ENCODE measurements around the gene CFD. TPM values are rescaled to one million over a fixed set of nuclear protein-coding genes. Genes with fewer than 3 reads are reported as not detected.
"Not testable (repeated sequence)": the region's sequence is repeated elsewhere in the genome, so short reads cannot be mapped to it uniquely, and the experiment has no call there.

The CFD gene
- total RNA-seq, 3 donors from 2014 or later = 43.1 to 209 (median 110) TPM

DNA sequence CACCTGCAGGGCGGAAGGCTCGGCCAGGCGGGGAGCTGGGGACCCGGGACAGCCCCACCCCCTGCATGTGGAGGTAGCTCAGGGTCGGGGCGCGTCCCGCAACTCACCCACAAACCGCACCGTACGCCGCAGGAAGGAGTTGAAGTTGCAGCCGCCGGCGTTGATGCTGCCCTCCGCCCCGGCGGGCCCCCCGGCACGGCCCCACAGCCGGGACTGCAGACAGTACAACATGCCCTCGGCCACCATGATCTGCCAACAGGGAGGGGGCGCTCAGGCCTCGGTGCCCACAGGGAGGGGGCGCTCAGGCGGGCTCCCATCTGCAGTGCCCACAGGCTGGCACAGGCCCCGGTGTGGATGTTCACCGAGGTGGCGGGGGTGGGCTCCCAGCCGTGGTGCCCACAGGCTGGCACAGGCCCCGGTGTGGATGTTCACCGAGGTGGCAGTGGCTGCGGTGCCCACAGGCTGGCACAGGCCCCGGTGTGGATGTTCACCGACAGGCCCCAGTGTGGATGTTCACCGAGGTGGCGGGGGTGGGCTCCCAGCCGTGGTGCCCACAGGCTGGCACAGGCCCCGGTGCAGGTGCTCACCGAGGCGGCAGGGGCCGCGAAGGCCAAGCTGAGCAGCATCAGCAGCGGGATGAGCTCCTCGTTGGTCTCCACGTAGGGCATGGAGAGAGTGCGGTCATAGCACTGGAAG, 44.2 kb upstream of the CFD start:
- no peaks in the 10 kb centered on the region for H3K9me3 ChIP-seq
- intact Hi-C loops (cut with DNase I, micrococcal nuclease) = no loop called here
- no peak overlapping the region for H3K4me3 ChIP-seq
- DNase-seq (no peak), ATAC-seq (peak; percentile 5)
- H3K4me1 ChIP-seq (ENCODE audit: low read depth) = no peaks in the 10 kb centered on the region
- H3K36me3 ChIP-seq (ENCODE audit: low read depth) = peaks cover 6% of the 10 kb centered on the region
- TF ChIP-seq, protein P1, sequence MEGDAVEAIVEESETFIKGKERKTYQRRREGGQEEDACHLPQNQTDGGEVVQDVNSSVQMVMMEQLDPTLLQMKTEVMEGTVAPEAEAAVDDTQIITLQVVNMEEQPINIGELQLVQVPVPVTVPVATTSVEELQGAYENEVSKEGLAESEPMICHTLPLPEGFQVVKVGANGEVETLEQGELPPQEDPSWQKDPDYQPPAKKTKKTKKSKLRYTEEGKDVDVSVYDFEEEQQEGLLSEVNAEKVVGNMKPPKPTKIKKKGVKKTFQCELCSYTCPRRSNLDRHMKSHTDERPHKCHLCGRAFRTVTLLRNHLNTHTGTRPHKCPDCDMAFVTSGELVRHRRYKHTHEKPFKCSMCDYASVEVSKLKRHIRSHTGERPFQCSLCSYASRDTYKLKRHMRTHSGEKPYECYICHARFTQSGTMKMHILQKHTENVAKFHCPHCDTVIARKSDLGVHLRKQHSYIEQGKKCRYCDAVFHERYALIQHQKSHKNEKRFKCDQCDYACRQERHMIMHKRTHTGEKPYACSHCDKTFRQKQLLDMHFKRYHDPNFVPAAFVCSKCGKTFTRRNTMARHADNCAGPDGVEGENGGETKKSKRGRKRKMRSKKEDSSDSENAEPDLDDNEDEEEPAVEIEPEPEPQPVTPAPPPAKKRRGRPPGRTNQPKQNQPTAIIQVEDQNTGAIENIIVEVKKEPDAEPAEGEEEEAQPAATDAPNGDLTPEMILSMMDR (IDR thresholded peaks at IDR 0.05) = no peak

DNA sequence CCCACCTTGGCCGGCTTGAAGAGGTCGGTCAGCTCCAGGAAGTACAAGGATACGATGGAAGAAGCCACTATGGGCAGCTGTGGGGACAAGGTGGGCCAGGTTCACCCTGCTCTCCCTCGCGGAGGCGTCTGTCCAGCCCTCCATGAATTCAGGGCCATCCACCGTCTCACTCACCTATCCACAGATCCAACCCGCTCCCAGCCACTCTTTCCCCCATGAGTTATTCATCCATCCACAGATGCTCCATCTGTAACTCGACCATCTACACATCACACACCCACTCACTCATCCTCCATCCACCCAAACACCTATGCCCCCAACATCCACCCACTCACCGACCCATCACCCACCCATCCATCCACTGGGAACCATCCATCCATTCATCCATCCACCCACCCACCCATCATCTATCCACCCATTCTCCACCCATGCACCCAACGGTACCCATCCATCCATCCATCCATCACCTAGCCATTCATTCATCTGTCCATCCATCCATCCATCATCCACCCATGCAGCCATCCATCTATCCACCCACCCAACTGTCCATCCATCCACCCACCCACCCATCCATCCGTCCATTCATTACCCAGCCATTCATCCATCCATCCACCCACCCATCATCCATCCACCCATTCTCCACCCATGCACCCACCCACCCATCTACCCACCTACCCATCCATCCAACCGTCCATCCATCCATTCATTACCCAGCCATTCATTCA, 43.5 kb upstream of the CFD start:
- TF ChIP-seq, protein P1 (IDR thresholded peaks at IDR 0.05) = no peak
- H3K4me1 ChIP-seq (ENCODE audit: low read depth) = no peaks in the 10 kb centered on the region
- no peaks in the 10 kb centered on the region for H3K9me3 ChIP-seq
- intact Hi-C loops (cut with DNase I, micrococcal nuclease) = no loop called here
- no peak for DNase-seq
- ATAC-seq = no peak
- H3K36me3 ChIP-seq (ENCODE audit: low read depth) = peaks cover 2% of the 10 kb centered on the region
- H3K4me3 ChIP-seq = no peak overlapping the region

DNA sequence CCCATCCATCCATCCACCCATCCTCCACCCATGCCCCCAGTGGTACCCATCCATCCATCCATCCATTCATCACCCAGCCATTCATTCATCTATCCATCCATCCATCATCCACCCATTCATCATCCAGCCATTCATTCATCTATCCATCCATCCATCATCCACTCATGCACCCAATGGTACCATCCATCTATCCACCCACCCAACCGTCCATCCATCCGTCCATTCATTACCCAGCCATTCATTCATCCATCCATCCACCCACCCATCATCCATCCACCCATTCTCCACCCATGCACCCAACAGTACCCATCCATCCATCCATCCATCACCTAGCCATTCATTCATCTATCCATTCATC, 43.0 kb upstream of the CFD start:
- no peaks in the 10 kb centered on the region for H3K36me3 ChIP-seq (ENCODE audit: low read depth)
- ATAC-seq = no peak
- peaks cover 4% of the 10 kb centered on the region for H3K4me1 ChIP-seq (ENCODE audit: low read depth)
- H3K4me3 ChIP-seq = no peak overlapping the region
- TF ChIP-seq, protein P1 (IDR thresholded peaks at IDR 0.05) = no peak
- intact Hi-C loops (cut with DNase I, micrococcal nuclease) = no loop called here
- DNase-seq = no peak
- H3K9me3 ChIP-seq = no peaks in the 10 kb centered on the region

DNA sequence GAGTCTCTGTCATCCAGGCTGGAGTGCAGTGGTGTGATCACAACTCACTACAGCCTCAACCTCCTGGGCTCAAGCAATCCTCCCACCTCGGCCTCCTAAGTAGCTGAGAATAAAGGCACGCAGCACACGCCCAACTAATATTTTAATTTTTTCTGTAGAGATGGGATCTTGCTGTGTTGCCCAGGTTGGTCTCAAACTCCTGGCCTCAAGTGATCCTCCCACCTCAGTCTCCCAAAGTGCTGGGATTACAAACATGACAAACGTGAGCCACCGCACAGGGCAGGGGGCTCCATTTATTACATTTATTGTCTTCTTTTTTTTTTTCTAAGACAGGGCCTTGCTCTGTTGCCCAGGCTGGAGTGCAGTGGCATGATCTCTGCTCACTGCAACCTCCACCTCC, 39.3 kb upstream of the CFD start:
- H3K36me3 ChIP-seq (ENCODE audit: low read depth); H3K4me1 ChIP-seq (ENCODE audit: low read depth); H3K4me3 ChIP-seq; DNase-seq; H3K9me3 ChIP-seq; ATAC-seq; intact Hi-C loops (cut with DNase I, micrococcal nuclease): not testable (repeated sequence)

DNA sequence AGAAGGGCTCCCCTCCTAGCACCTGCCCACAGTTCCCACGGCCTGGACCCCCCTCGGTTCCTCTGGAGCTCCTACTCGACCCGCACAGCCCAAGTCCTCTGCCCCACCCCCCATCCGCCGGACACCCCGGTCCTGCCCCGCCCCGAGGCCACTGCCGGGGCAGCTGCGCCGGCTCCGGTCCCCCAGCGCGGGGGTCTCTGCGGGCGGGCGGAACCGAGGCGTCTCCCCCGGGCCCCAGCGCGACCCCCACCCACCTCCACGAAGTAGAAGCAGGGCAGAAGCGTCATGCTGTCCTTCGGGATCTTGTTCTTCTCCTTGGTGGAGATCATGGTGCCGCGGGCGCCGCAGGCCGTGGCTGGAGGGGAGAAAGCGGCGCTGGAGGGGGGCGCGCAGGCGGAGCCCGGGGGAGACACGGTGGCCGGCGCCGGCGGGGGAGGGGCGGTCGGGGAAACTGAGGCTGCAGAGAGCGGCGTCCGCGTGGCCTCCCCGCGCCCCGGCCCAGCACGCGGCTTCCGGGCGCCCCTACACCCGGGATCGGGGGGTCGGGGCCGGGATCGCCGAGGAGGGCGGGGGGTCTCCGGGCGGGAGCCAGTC, 38.1 kb upstream of the CFD start:
- ATAC-seq (no peak), DNase-seq (no peak)
- Histone ChIP-seq H3K4me3 (no peak overlapping the region), H3K9me3 (no peaks in the 10 kb centered on the region), H3K36me3 (ENCODE audit: low read depth) (no peaks in the 10 kb centered on the region), H3K4me1 (ENCODE audit: low read depth) (peaks cover 6% of the 10 kb centered on the region)
- TF ChIP-seq, protein P1 (IDR thresholded peaks at IDR 0.05) = no peak
- intact Hi-C loops (cut with DNase I, micrococcal nuclease) = no loop called here

DNA sequence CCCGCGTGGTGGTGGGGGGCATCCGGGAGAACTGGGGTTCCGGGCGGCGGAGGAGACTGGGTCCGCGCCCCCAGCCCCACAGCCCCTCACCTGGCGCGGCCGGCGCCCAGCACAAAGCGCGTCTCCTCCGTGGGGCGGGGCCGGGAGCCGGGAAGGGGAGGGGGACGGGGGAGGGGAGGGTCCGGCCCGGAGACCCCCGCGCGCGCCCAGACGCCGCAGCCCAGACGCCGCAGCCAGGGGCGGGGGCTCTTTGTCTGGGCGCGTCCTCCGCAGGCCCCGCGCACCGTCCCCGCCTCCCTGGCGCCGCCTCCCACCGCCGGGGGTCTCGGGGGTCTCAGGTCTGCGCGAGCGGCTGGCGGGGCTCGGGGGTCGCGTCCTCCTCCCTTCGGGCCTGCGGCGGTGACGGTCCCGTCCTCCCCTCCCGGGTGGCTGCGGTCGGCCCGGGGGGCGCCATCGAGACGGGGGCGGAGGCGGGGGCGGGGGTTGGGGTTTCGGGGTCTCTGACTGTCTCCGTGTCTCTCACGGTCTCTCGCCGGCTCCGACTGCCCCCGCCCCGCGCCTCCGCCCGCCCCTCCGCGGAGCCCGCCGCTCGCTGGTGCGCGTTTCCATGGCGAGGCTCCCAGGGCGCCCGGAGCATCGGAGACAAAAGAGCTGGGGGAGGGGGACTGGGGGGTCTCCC, 37.5 kb upstream of the CFD start, which contains the start of gene PLPPR3:
TSS of gene PLPPR3 (minus strand) at position 131 of the 679 bp plus-strand sequence. CDS start 396 bp downstream, outside the sequence.
- no peaks in the 10 kb centered on the region for H3K9me3 ChIP-seq
- no peak within 1 kb of the TSS for H3K4me3 ChIP-seq
- no peak for DNase-seq
- no peak for ATAC-seq
- TF ChIP-seq, protein P1 (IDR thresholded peaks at IDR 0.05) = no peak
- intact Hi-C loops (cut with DNase I, micrococcal nuclease) = no loop called here
- no peaks in the 10 kb centered on the region for H3K36me3 ChIP-seq (ENCODE audit: low read depth)
- peaks cover 6% of the 10 kb centered on the region for H3K4me1 ChIP-seq (ENCODE audit: low read depth)
